Smooth muscle cell (in vitro differentiated cells): ENCODE measurements around the gene FGF8. TPM values are rescaled to one million over a fixed set of nuclear protein-coding genes. Genes with fewer than 3 reads are reported as not detected.

ENCODE experiments used
- DNase-seq: peaks from one replicate; lab custom pipeline; 2025; ENCODE audit not compliant: unreplicated experiment; lab: John Stamatoyannopoulos, UW
- H2AFZ ChIP-seq: fragments of 200-600 bp; sonication (generic); 2 replicates; pipeline ENCODE4 v1.6.0; 2016; ENCODE audit warnings: antibody characterized with exemption, low read depth, mild to moderate bottlenecking
- H3F3A ChIP-seq: fragments of 200-600 bp; sonication (generic); 2 replicates; pipeline ENCODE4 v1.6.0; 2017; ENCODE audit warnings: antibody characterized with exemption, low read depth
- H3K27ac ChIP-seq: fragments of 200-600 bp; sonication (generic); 2 replicates; pipeline ENCODE4 v1.5.1; 2016; ENCODE audit warnings: low read depth, mild to moderate bottlenecking
- H3K27me3 ChIP-seq: fragments of 200-600 bp; sonication (generic); 2 replicates; pipeline ENCODE4 v1.6.1; 2016; ENCODE audit warnings: low read depth, mild to moderate bottlenecking
- H3K36me3 ChIP-seq: fragments of 200-600 bp; sonication (generic); 2 replicates; pipeline ENCODE4 v1.5.1; 2016; ENCODE audit warnings: low read depth
- H3K4me1 ChIP-seq: fragments of 200-600 bp; sonication (generic); 2 replicates; pipeline ENCODE4 v1.5.1; 2016; ENCODE audit warnings: low read depth
- H3K4me2 ChIP-seq: fragments of 200-600 bp; sonication (generic); 2 replicates; pipeline ENCODE4 v1.6.0; 2016; ENCODE audit warnings: mild to moderate bottlenecking
- H3K4me3 ChIP-seq: fragments of 200-600 bp; sonication (generic); 2 replicates; pipeline ENCODE4 v1.5.1; 2016; ENCODE audit warnings: mild to moderate bottlenecking
- H3K79me2 ChIP-seq: fragments of 200-600 bp; sonication (generic); 2 replicates; pipeline ENCODE4 v1.6.0; 2016; ENCODE audit warnings: low read depth, mild to moderate bottlenecking
- H3K9ac ChIP-seq: fragments of 200-600 bp; sonication (generic); 2 replicates; pipeline ENCODE4 v1.6.0; 2016; ENCODE audit warnings: low read depth
- H3K9me3 ChIP-seq: fragments of 200-600 bp; sonication (generic); replicated peaks from 2 replicates; pipeline ENCODE4 v1.5.1; 2016; ENCODE audit warnings: low read depth
- H4K20me1 ChIP-seq: fragments of 200-600 bp; sonication (generic); 2 replicates; pipeline ENCODE4 v1.6.0; 2016; ENCODE audit warnings: low read depth
- WGBS: methylation state at CpG from one replicate; pipeline ENCODE4 v1.1.7; 2016; ENCODE audit warnings: low lambda C conversion rate; 5-methylcytosine and 5-hydroxymethylcytosine counted together
- polyA plus RNA-seq: library from polyadenylated mRNA; unstranded; fragments of >200 nt; fragmentation: Nextera tagmentation; extraction: Ambion mirVana; gene quantifications from 2 replicates; pipeline ENCODE4 v1.2.1, GENCODE V29; 2016
- total RNA-seq: library from RNA; depleted of rRNA; stranded (reverse); fragments of >200 nt; gene quantifications from 2 replicates; pipeline ENCODE4 v1.2.3, GENCODE V29; 2014
- TF ChIP-seq, protein P1 (sequence below): fragments of 200-600 bp; sonication (generic); IDR thresholded peaks from 2 replicates; pipeline ENCODE4 v1.5.1; 2017; ENCODE audit warnings: borderline replicate concordance, mild to moderate bottlenecking, antibody characterized with exemption; ENCODE audit not compliant: insufficient read depth, poor library complexity, severe bottlenecking

The FGF8 gene
- total and polyA plus RNA-seq, 2 experiments from 2014 or later = not detected

DNA sequence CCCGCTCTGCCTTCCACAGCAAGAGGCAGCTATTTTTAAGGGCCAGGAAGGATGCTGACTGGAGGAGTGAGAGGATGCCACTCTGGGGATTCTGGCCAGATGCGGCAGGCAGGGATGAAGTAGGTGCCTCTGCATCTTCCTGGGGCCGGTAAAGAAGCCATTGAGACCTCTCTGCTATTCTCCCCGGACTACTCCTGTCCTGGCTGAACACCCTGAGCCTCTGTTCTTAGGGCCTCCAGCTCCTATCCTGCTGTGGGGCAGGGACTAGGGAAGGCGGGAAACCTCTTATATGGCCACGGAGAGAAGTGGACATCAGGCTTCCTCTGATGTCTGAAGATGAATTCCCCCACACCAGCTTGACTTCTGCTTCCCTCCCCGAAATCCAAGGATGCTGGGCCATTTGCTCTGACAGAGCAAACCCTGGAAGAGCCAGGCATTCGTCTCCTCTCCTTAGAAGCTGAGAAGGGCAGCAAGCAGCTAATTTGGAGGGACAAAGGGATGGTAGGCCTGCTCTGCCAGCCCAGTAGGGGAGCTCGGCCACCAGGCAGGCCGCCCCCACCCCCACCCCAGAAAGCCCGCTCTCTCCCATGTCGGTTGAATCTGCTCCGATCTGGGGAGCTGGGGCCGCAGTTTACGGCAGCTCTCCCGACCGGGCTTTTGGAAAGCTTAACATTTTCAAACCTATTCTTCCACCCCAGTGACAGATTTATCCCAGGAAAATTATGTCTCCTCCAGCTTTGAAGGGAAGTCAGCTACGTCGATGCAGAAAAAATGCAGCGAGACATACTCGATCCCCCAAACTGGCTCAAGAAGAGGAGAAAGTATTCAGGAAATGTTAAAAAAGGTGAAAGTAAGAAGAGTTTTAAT is 2.8 kb downstream of the FGF8 start:
- H3K27me3 ChIP-seq = peaks cover 67% of the 10 kb centered on the region

DNA sequence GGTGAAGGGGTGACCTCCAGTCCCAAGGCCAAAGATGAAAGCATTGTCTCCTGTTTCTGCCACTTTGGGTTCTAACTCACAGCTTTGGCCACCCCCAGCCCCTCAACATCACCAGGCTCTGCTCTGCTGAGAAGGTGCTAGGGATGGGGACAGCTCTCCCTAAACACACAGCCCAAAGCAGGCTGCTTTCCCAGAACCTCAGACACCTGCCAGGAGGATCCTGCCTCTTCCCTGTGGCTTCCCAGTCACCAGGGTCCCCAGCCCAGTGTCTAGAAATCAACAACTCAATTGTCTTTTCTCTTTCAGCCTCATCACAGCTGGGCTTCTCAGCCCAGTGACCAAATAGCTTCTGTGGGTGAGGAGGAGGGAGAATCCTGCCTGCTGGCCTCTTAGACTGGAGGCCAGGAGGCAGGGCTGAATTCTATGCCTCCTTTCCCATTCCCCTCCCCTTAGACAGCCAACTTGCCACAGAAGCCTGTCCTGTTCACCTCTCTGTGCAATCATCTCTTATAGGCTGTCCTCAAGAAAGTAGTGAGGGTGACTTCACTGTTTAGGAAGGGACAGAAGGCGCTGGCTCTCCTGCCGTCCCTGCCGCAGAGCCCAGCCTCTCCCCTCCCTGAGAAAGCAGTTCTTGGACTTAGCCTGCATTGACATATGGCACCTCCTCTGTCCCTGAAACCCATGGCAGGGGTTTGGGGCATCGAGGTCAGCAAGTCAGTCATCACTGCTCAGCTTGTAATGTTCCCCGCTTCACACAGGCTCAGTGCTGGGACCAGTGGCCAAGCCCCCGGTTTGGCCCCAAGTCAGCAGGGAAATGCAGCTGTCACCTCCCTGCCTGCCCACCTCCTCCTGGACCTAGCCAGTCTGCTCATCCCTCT is 3.7 kb downstream of the FGF8 start:
- TF ChIP-seq, protein P1, sequence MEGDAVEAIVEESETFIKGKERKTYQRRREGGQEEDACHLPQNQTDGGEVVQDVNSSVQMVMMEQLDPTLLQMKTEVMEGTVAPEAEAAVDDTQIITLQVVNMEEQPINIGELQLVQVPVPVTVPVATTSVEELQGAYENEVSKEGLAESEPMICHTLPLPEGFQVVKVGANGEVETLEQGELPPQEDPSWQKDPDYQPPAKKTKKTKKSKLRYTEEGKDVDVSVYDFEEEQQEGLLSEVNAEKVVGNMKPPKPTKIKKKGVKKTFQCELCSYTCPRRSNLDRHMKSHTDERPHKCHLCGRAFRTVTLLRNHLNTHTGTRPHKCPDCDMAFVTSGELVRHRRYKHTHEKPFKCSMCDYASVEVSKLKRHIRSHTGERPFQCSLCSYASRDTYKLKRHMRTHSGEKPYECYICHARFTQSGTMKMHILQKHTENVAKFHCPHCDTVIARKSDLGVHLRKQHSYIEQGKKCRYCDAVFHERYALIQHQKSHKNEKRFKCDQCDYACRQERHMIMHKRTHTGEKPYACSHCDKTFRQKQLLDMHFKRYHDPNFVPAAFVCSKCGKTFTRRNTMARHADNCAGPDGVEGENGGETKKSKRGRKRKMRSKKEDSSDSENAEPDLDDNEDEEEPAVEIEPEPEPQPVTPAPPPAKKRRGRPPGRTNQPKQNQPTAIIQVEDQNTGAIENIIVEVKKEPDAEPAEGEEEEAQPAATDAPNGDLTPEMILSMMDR = no peak
- Histone ChIP-seq H3K79me2 (no peaks in the 10 kb centered on the region), H3K27ac (no peak overlapping the region), H3K9ac (no peak overlapping the region), H3K27me3 (peaks cover 62% of the 10 kb centered on the region), H3F3A (no peaks in the 10 kb centered on the region), H4K20me1 (peaks cover 13% of the 10 kb centered on the region), H3K36me3 (no peaks in the 10 kb centered on the region), H3K9me3 (no peaks in the 10 kb centered on the region), H3K4me2 (no peak overlapping the region), H2AFZ (no peak overlapping the region), H3K4me1 (peaks cover 37% of the 10 kb centered on the region), H3K4me3 (no peak overlapping the region)
- WGBS = 92% methylated on average over 6 of the region's 6 CpGs
- DNase-seq = no peak

More for the DNA sequence above, 2.8 kb downstream of the FGF8 start:
- peaks cover 22% of the 10 kb centered on the region for H4K20me1 ChIP-seq
- no peak overlapping the region for H3K4me3 ChIP-seq
- H2AFZ ChIP-seq = no peak overlapping the region
- no peak overlapping the region for H3K27ac ChIP-seq
- peaks cover 34% of the 10 kb centered on the region for H3K4me1 ChIP-seq
- DNase-seq = no peak
- no peaks in the 10 kb centered on the region for H3K79me2 ChIP-seq
- H3K36me3 ChIP-seq = no peaks in the 10 kb centered on the region
- no peaks in the 10 kb centered on the region for H3K9me3 ChIP-seq
- 47% methylated on average over 20 of the region's 21 CpGs for WGBS
- H3K4me2 ChIP-seq = no peak overlapping the region
- TF ChIP-seq, protein P1 = no peak
- no peaks in the 10 kb centered on the region for H3F3A ChIP-seq
- no peak overlapping the region for H3K9ac ChIP-seq

- WGBS = 97% methylated on average over 10 of the region's 10 CpGs
- no peak overlapping the region for H3K9ac ChIP-seq
- no peak overlapping the region for H3K4me3 ChIP-seq
- H3K79me2 ChIP-seq = no peaks in the 10 kb centered on the region
- H3K36me3 ChIP-seq = no peaks in the 10 kb centered on the region
- H3K9me3 ChIP-seq = no peaks in the 10 kb centered on the region
- H3K4me2 ChIP-seq = no peak overlapping the region
- no peak for DNase-seq
- no peak overlapping the region for H3K27ac ChIP-seq
- TF ChIP-seq, protein P1 = no peak
- peaks cover 61% of the 10 kb centered on the region for H3K27me3 ChIP-seq
- H3K4me1 ChIP-seq = peaks cover 37% of the 10 kb centered on the region
- H2AFZ ChIP-seq = no peak overlapping the region
- no peaks in the 10 kb centered on the region for H3F3A ChIP-seq
- peaks cover 7% of the 10 kb centered on the region for H4K20me1 ChIP-seq
These were observed 4.5 kb downstream of the FGF8 start for GRCh38 chr10:101771380-101771779.
